K562 (cell line): Measurements from ENCODE around the gene GCNT4. TPM values are rescaled to one million over a fixed set of nuclear protein-coding genes. Genes with fewer than 3 reads are reported as not detected.

Source experiments
- ATAC-seq: fragments of 200-7000 bp; cut with Tn5 transposase; 3 replicates; pipeline ENCODE4 v1.9.1; 2020; ENCODE audit warnings: moderate library complexity
- BruUV-seq: library from RNA; stranded (reverse); fragments of 400-500 nt; replicated peaks from 2 replicates; lab custom pipeline; 2021; lab: Mats Ljungman, UMichigan
- CTCF ChIA-PET: fragments of 300-600 bp; formaldehyde crosslinking; extraction: SDS; loops from one replicate; lab custom pipeline; 2021; ENCODE audit warnings: low intra/inter-chr PET ratio; lab: Yijun Ruan, JAX
- POLR2A ChIA-PET: fragments of 300-600, 350-650 bp; sonication (Branson Sonifier 250); formaldehyde crosslinking; extraction: SDS; loops from one replicate; lab custom pipeline; 2021; ENCODE audit warnings: antibody characterized with exemption, inconsistent platforms; lab: Yijun Ruan, JAX
- DNase-seq, 4 experiments: peaks; one replicate each; pipeline versions ENCODE4 v3.0.0 to v3.0.0-alpha.2; 2011 to 2018; ENCODE audit warnings: low spot score in 3 of 4, mixed read lengths in 3 of 4; ENCODE audit errors: extremely low read depth in 1 of 4
- FAIRE-seq: peaks from 2 replicates; lab custom pipeline; 2011; peaks lifted over from hg19 to GRCh38; lab: Jason Lieb, UNC
- H2AFZ ChIP-seq: 2 replicates; pipeline ENCODE4 v1.6.0; 2011; ENCODE audit warnings: low read depth, low read length, control low read depth, inconsistent platforms
- H3K27ac ChIP-seq: fragments of 200-600 bp; 3 replicates; pipeline ENCODE4 v1.8.0; 2011; ENCODE audit warnings: low read depth, mild to moderate bottlenecking, control low read depth, inconsistent platforms, low read length, moderate library complexity, mixed read lengths; ENCODE audit errors: extremely low read depth
- H3K27me3 ChIP-seq, 2 experiments: fragments of 300-600 bp in 1 of 2; 2 replicates in 1 of 2; 3 replicates in 1 of 2; pipeline versions ENCODE4 v1.6.0 to v1.8.0; 2011; ENCODE audit warnings: inconsistent platforms in 2 of 2, low read length in 2 of 2, mild to moderate bottlenecking in 1 of 2, mixed read lengths in 1 of 2, moderate library complexity in 1 of 2; ENCODE audit not compliant: control insufficient read depth in 2 of 2, insufficient read depth in 2 of 2
- H3K36me3 ChIP-seq: fragments of 300-600 bp; 3 replicates; pipeline ENCODE4 v1.8.0; 2011; ENCODE audit warnings: mild to moderate bottlenecking, low read length, inconsistent platforms; ENCODE audit not compliant: control insufficient read depth, insufficient read depth
- H3K4me1 ChIP-seq, 2 experiments: fragments of 200-600 bp in 1 of 2; replicated peaks in 1 of 2; 2 replicates in 1 of 2; 3 replicates in 1 of 2; pipeline versions ENCODE4 v1.5.1 to v1.8.0; 2011; ENCODE audit warnings: inconsistent platforms in 2 of 2, low read length in 2 of 2, mild to moderate bottlenecking in 1 of 2, mixed read lengths in 1 of 2, moderate library complexity in 1 of 2; ENCODE audit not compliant: control insufficient read depth in 2 of 2, insufficient read depth in 2 of 2
- H3K4me2 ChIP-seq: 2 replicates; pipeline ENCODE4 v1.6.1; 2011; ENCODE audit warnings: low read length, control low read depth, inconsistent platforms, mixed read lengths; ENCODE audit not compliant: insufficient read depth
- H3K4me3 ChIP-seq: fragments of 200-600 bp; sonication (generic), shearing (Covaris generic); 2 replicates; pipeline ENCODE4 v1.5.1; 2016; ENCODE audit warnings: control low read depth, inconsistent platforms
- H3K79me2 ChIP-seq: fragments of 200-600 bp; 3 replicates; pipeline ENCODE4 v1.8.0; 2011; ENCODE audit warnings: low read length, inconsistent platforms; ENCODE audit not compliant: control insufficient read depth, insufficient read depth
- H3K9ac ChIP-seq, 2 experiments: 2 replicates each; pipeline versions ENCODE4 v1.6.0 to v1.6.1; 2011; ENCODE audit warnings: low read depth in 2 of 2, low read length in 2 of 2, control low read depth in 1 of 2, inconsistent platforms in 1 of 2, mild to moderate bottlenecking in 1 of 2, mixed read lengths in 1 of 2; ENCODE audit not compliant: insufficient read depth in 1 of 2
- H3K9me1 ChIP-seq: one replicate; pipeline ENCODE4 v1.6.0; 2011; ENCODE audit warnings: inconsistent platforms, mild to moderate bottlenecking, low read length, moderate library complexity; ENCODE audit not compliant: control insufficient read depth, insufficient read depth
- H3K9me3 ChIP-seq: replicated peaks from 2 replicates; pipeline ENCODE4 v1.5.1; 2011; ENCODE audit warnings: low read depth, low read length, inconsistent platforms; ENCODE audit not compliant: control insufficient read depth, insufficient read depth
- H4K20me1 ChIP-seq: replicated peaks from 2 replicates; pipeline ENCODE4 v1.6.1; 2011; ENCODE audit warnings: low read length, inconsistent platforms, mixed read lengths; ENCODE audit not compliant: control insufficient read depth, insufficient read depth
- BRD4 ChIP-seq: fragments of 200-600 bp; sonication (generic); IDR thresholded peaks from 2 replicates; pipeline ENCODE4 v1.6.1; 2017; ENCODE audit warnings: inconsistent platforms
- CAMTA2 ChIP-seq: fragments of 250-450 bp; sonication (Bioruptor Pico); conservative IDR thresholded peaks from 2 replicates; pipeline ENCODE4 v1.5.1; 2022
- FOXK1 ChIP-seq: sonication (generic); formaldehyde crosslinking; IDR thresholded peaks from 2 replicates; pipeline ENCODE4 v1.8.0; 2022; ENCODE audit warnings: missing genetic modification reagents, mild to moderate bottlenecking, borderline replicate concordance
- FOXP1 ChIP-seq: sonication (generic); formaldehyde crosslinking; IDR thresholded peaks from 2 replicates; pipeline ENCODE4 v1.8.0; 2022; ENCODE audit warnings: mild to moderate bottlenecking, missing genetic modification reagents
- HCFC1 ChIP-seq: IDR thresholded peaks from 2 replicates; pipeline ENCODE4 v1.6.1; 2012; ENCODE audit warnings: low read depth, low read length, improper control_type of control experiment
- HEY1 ChIP-seq: fragments of 250-450 bp; sonication (Bioruptor Pico); IDR thresholded peaks from 2 replicates; pipeline ENCODE4 v1.5.0; 2020; ENCODE audit warnings: mild to moderate bottlenecking, moderate library complexity, borderline replicate concordance
- KAT2B ChIP-seq: IDR thresholded peaks from one replicate; pipeline ENCODE4 v1.6.1; 2012; ENCODE audit warnings: low read depth, mild to moderate bottlenecking, control low read depth, inconsistent platforms, low read length, moderate library complexity
- KAT8 ChIP-seq: fragments of 450-650 bp; IDR thresholded peaks from 2 replicates; pipeline ENCODE4 v1.6.1; 2016; ENCODE audit warnings: low read depth, mild to moderate bottlenecking
- MECOM ChIP-seq: fragments of 250-450 bp; sonication (Bioruptor Pico); IDR thresholded peaks from 2 replicates; pipeline ENCODE4 v1.8.0; 2022; ENCODE audit warnings: inconsistent platforms
- SMARCA4 ChIP-seq: fragments of 450-650 bp; IDR thresholded peaks from 2 replicates; pipeline ENCODE4 v1.6.1; 2016
- WGBS: fragments of 100-300 bp; shearing (Covaris generic); methylation state at CpG from one replicate; pipeline ENCODE4 v1.1.6; 2016; ENCODE audit warnings: low coverage, mixed read lengths; ENCODE audit not compliant: insufficient coverage; ENCODE audit errors: missing lambda C conversion rate; 5-methylcytosine and 5-hydroxymethylcytosine counted together
- in situ Hi-C: fragments of 300-500 bp; cut with MboI; formaldehyde crosslinking; loops from 4 replicates; pipeline ENCODE4 v1.15.0; 2018; ENCODE audit warnings: inconsistent platforms, mixed read lengths
- intact Hi-C: fragments of 100-400 bp; cut with micrococcal nuclease; formaldehyde crosslinking; loops from 2 replicates; pipeline ENCODE4 v1.14.2; 2022
- polyA plus RNA-seq, 8 experiments: library from polyadenylated mRNA; depleted of rRNA in 4 of 8; stranded (reverse) in 5 of 8; unstranded in 3 of 8; fragments of >200 nt; fragmentation: Nextera tagmentation in 2 of 8; fragmentation: Illumina TruSeq in 1 of 8; extraction: Ambion mirVana in 2 of 8; extraction: Trizol in 1 of 8; gene quantifications; 2 replicates each; pipeline versions ENCODE4 v1.2.1 to v1.2.3, GENCODE V29; 2011 to 2014; ENCODE audit warnings: inconsistent platforms in 1 of 8, missing spikeins in 1 of 8
- total RNA-seq, 7 experiments: library from RNA; depleted of rRNA in 6 of 7; stranded (reverse); fragments of >200 nt in 6 of 7; fragmentation: Illumina TruSeq in 2 of 7; extraction: Trizol in 2 of 7; gene quantifications; 2 replicates each; pipeline versions ENCODE4 v1.2.1 to v1.2.3, GENCODE V29; 2011 to 2021; ENCODE audit warnings: low replicate concordance in 1 of 7
- TF ChIP-seq, protein P1 (sequence below): sonication (generic); formaldehyde crosslinking; IDR thresholded peaks from 2 replicates; pipeline ENCODE4 v1.8.1; 2022; ENCODE audit warnings: missing genetic modification reagents
- TF ChIP-seq, protein P2 (sequence below), 2 experiments: fragments of 450-650 bp; IDR thresholded peaks; 2 replicates each; pipeline ENCODE4 v1.6.1; 2016
- TF ChIP-seq, protein P3 (sequence below): sonication (generic); formaldehyde crosslinking; IDR thresholded peaks from 2 replicates; pipeline ENCODE4 v1.8.1; 2023; ENCODE audit warnings: missing genetic modification reagents, mild to moderate bottlenecking, borderline replicate concordance

Gene GCNT4
- total and polyA plus RNA-seq, 9 of the 15 experiments (the other 6 are each of a cell fraction or from before 2014, with no cell fraction given): 0.01 TPM; not detected in 8

DNA sequence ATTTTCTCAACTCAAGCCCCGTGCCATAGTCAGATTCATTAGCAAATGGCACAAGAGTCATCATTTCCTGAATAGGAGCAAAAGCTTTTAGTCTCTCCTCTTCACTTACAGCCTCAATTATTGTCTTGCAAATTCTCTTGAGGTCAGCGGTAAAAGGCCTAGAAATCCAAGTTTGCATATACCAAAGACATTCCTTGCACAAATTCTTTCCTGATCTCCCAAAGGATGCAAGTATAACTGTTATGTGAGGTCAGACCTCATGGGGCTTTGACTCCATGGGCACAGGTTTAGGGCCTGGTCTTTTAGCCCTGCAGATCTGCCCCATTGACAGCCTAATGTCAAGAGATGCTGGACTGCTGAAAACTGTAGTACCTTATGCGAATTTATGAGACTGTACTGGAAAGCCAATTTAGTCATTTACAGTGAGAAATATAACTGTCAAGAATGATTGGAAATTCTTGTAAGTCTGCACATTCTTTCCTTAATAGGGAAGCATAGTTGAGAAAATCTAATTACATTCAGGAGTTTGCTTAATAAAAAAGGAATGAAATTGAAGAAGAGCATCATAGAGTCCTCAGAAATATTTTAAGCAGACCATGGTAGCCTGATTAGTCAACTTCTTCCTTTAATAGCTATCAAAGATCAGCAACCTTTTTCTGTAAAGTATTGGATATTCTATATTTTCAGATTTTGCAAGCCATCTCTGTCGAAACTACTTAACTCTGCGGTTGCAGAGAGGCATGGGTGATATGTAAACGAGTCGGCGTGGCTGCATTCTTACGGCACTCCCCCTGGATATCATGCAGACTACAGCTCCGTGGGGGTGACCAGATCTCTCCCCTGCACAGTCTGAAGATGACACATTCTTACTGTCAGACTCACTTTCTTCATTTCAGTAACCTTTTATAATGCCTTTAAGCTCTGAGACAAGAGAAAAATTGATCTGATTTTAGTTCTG is 45.2 kb downstream of the GCNT4 start:
- intact Hi-C loops: no loop called here
- H3K36me3 ChIP-seq: no peaks in the 10 kb centered on the region
- ATAC-seq: no peak
- no peak for DNase-seq
- H3K4me2 ChIP-seq: no peak overlapping the region
- 2% methylated on average over 10 of the region's 10 CpGs for WGBS
- no peaks in the 10 kb centered on the region for H3K9me3 ChIP-seq
- BruUV-seq: no TSS peak
- H3K27ac ChIP-seq: no peak overlapping the region
- H3K27me3 ChIP-seq: no peaks in the 10 kb centered on the region
- in situ Hi-C loops: no loop called here
- ChIA-PET POLR2A (interaction anchor here (0.8 kb wide), 1 partner anchor 104 kb away, joined by 3 read pairs; no protein-coding TSS in a partner anchor), CTCF (no interaction called here)
- H3K4me1 ChIP-seq: no peaks in the 10 kb centered on the region
- H3K79me2 ChIP-seq: no peaks in the 10 kb centered on the region
- H3K9me1 ChIP-seq: no peaks in the 10 kb centered on the region
- H3K9ac ChIP-seq: no peak overlapping the region
- H2AFZ ChIP-seq: no peak overlapping the region
- no peak overlapping the region for H3K4me3 ChIP-seq
- no peak for FAIRE-seq
- H4K20me1 ChIP-seq: no peaks in the 10 kb centered on the region
- TF ChIP-seq MECOM (CRISPR knock-in tag) (no peak), FOXP1 (CRISPR knock-in tag) (no peak), KAT2B (no peak), HEY1 (CRISPR knock-in tag) (no peak), BRD4 (no peak), FOXK1 (CRISPR knock-in tag) (no peak), CAMTA2 (CRISPR knock-in tag) (no peak), HCFC1 (no peak), SMARCA4 (no peak), KAT8 (no peak)
- TF ChIP-seq, protein P1, sequence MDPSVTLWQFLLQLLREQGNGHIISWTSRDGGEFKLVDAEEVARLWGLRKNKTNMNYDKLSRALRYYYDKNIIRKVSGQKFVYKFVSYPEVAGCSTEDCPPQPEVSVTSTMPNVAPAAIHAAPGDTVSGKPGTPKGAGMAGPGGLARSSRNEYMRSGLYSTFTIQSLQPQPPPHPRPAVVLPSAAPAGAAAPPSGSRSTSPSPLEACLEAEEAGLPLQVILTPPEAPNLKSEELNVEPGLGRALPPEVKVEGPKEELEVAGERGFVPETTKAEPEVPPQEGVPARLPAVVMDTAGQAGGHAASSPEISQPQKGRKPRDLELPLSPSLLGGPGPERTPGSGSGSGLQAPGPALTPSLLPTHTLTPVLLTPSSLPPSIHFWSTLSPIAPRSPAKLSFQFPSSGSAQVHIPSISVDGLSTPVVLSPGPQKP (CRISPR knock-in tag): no peak
- TF ChIP-seq, protein P2, sequence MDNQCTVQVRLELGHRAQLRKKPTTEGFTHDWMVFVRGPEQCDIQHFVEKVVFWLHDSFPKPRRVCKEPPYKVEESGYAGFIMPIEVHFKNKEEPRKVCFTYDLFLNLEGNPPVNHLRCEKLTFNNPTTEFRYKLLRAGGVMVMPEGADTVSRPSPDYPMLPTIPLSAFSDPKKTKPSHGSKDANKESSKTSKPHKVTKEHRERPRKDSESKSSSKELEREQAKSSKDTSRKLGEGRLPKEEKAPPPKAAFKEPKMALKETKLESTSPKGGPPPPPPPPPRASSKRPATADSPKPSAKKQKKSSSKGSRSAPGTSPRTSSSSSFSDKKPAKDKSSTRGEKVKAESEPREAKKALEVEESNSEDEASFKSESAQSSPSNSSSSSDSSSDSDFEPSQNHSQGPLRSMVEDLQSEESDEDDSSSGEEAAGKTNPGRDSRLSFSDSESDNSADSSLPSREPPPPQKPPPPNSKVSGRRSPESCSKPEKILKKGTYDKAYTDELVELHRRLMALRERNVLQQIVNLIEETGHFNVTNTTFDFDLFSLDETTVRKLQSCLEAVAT (IDR thresholded peaks at IDR 0.05): no peak
- TF ChIP-seq, protein P3, sequence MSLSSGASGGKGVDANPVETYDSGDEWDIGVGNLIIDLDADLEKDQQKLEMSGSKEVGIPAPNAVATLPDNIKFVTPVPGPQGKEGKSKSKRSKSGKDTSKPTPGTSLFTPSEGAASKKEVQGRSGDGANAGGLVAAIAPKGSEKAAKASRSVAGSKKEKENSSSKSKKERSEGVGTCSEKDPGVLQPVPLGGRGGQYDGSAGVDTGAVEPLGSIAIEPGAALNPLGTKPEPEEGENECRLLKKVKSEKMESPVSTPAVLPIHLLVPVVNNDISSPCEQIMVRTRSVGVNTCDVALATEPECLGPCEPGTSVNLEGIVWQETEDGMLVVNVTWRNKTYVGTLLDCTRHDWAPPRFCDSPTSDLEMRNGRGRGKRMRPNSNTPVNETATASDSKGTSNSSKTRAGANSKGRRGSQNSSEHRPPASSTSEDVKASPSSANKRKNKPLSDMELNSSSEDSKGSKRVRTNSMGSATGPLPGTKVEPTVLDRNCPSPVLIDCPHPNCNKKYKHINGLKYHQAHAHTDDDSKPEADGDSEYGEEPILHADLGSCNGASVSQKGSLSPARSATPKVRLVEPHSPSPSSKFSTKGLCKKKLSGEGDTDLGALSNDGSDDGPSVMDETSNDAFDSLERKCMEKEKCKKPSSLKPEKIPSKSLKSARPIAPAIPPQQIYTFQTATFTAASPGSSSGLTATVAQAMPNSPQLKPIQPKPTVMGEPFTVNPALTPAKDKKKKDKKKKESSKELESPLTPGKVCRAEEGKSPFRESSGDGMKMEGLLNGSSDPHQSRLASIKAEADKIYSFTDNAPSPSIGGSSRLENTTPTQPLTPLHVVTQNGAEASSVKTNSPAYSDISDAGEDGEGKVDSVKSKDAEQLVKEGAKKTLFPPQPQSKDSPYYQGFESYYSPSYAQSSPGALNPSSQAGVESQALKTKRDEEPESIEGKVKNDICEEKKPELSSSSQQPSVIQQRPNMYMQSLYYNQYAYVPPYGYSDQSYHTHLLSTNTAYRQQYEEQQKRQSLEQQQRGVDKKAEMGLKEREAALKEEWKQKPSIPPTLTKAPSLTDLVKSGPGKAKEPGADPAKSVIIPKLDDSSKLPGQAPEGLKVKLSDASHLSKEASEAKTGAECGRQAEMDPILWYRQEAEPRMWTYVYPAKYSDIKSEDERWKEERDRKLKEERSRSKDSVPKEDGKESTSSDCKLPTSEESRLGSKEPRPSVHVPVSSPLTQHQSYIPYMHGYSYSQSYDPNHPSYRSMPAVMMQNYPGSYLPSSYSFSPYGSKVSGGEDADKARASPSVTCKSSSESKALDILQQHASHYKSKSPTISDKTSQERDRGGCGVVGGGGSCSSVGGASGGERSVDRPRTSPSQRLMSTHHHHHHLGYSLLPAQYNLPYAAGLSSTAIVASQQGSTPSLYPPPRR (CRISPR knock-in tag): no peak
